BE2C (cell line): ENCODE results near the gene OSMR.

Source experiments
- DNase-seq: peaks from one replicate; pipeline ENCODE4 v3.0.0-alpha.2; 2020
- H3K27me3 ChIP-seq: fragments of 250-450 bp; sonication (Bioruptor Pico); 2 replicates; pipeline ENCODE4 v1.5.1; 2020; ENCODE audit warnings: mild to moderate bottlenecking
- H3K36me3 ChIP-seq: fragments of 250-450 bp; sonication (Bioruptor Pico); 2 replicates; pipeline ENCODE4 v1.5.1; 2020; ENCODE audit warnings: mild to moderate bottlenecking
- H3K4me1 ChIP-seq: fragments of 250-450 bp; sonication (Bioruptor Pico); 2 replicates; pipeline ENCODE4 v1.5.1; 2020
- H3K4me3 ChIP-seq: 2 replicates; pipeline ENCODE4 v1.5.1; 2011; ENCODE audit warnings: low read depth, low read length
- H3K9me3 ChIP-seq: fragments of 250-450 bp; sonication (Bioruptor Pico); 2 replicates; pipeline ENCODE4 v1.5.1; 2020
- TF ChIP-seq, protein P1 (sequence below): IDR thresholded peaks from 2 replicates; pipeline ENCODE4 v1.5.1; 2012; ENCODE audit warnings: mild to moderate bottlenecking, low read depth, low read length

The OSMR gene

DNA sequence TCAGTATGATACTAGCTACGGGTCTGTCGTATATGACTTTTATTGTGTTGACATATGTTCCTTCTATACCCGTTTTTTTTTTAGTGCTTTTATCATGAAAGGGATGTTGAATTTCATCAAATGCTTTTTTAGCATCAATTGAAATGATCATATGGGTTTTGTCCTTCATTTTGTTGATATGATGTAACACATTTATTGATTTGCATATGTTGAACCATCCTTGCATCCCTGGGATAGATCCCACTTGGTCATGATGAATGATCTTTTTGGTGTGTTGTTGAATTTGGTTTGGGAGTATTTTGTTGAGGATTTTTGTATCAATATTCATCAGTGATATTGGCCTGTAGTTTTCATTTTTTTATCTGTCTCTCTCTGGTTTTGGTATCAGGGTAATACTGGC, 50.9 kb downstream of the OSMR start:
- DNase-seq = no peak
- TF ChIP-seq, protein P1, sequence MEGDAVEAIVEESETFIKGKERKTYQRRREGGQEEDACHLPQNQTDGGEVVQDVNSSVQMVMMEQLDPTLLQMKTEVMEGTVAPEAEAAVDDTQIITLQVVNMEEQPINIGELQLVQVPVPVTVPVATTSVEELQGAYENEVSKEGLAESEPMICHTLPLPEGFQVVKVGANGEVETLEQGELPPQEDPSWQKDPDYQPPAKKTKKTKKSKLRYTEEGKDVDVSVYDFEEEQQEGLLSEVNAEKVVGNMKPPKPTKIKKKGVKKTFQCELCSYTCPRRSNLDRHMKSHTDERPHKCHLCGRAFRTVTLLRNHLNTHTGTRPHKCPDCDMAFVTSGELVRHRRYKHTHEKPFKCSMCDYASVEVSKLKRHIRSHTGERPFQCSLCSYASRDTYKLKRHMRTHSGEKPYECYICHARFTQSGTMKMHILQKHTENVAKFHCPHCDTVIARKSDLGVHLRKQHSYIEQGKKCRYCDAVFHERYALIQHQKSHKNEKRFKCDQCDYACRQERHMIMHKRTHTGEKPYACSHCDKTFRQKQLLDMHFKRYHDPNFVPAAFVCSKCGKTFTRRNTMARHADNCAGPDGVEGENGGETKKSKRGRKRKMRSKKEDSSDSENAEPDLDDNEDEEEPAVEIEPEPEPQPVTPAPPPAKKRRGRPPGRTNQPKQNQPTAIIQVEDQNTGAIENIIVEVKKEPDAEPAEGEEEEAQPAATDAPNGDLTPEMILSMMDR = no peak
- H3K9me3 ChIP-seq = no peaks in the 10 kb centered on the region; the same call in 1 of the 2 replicates

DNA sequence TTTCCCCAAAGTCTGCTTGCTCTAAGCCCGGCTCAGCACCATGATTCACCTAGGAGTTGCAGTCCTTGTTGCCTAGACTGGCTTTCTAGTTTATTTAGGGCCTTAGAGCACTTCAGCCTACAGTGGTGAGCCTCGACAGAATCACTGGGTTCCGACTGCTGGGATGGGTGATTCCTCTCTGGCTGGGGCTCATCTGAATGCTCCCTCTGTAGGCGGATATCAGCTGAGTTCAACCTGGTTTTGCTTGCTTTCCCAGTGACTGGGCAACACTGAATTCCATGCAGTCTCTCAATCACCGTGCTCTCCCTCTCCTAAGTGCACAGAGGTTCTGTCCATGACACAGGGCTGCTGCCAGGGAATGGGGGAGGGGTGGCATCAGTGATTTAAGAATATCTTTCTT, 54.1 kb downstream of the OSMR start:
- Histone ChIP-seq H3K36me3 (no peaks in the 10 kb centered on the region), H3K9me3 (no peaks in the 10 kb centered on the region; the same call in 1 of the 2 replicates), H3K27me3 (peaks cover 4% of the 10 kb centered on the region; the same call in 1 of the 2 replicates), H3K4me1 (no peaks in the 10 kb centered on the region), H3K4me3 (no peak overlapping the region)
- TF ChIP-seq, protein P1 = no peak
- no peak for DNase-seq

More for the DNA sequence above, 50.9 kb downstream of the OSMR start:
- Histone ChIP-seq H3K36me3 (no peaks in the 10 kb centered on the region), H3K4me1 (no peaks in the 10 kb centered on the region), H3K4me3 (no peak overlapping the region), H3K27me3 (peaks cover 4% of the 10 kb centered on the region; the same call in 1 of the 2 replicates)

DNA sequence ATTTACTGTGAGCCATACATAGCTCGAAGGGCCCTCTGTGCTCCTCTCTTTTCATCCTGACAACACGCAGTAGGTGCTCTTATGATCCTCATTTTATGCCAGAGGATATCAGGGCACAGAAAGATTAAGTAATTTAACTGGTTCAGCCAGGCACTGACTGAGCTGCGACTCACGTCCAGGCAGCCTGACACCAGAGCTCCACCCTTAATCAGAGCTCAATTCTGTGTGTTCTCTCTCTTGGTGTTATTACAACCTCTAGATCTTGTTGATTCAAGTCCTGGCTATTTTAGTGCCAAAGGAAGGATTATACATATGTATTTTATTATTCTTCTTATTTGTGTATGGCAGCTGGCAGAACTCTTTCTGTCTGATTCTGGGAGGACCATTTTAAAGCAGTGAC, 59.7 kb downstream of the OSMR start:
- H3K4me3 ChIP-seq = no peak overlapping the region
- no peaks in the 10 kb centered on the region for H3K4me1 ChIP-seq
- DNase-seq = no peak
- no peaks in the 10 kb centered on the region for H3K36me3 ChIP-seq
- H3K9me3 ChIP-seq = no peaks in the 10 kb centered on the region; the same call in 1 of the 2 replicates
- H3K27me3 ChIP-seq = peaks cover 9% of the 10 kb centered on the region
- TF ChIP-seq, protein P1 = no peak

DNA sequence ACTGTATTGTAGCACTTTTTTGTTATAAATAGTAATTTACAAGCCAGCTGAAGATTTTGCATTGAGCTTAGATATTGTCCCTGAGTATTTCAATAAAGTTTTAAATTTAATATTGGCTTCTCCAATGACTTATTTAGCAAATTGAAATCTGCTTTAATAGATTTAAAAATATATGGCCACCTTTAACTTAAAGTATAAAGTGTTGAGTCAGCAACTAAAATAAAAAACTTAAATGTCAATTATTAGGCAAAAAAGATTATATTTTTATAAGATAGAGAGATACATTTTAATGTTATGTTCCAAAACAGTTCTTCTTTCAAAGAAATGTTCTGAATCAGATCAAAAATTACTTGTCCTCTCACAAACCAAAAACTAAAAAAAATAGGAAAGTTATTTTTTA, 60.7 kb downstream of the OSMR start:
- H3K36me3 ChIP-seq = no peaks in the 10 kb centered on the region
- H3K27me3 ChIP-seq = peaks cover 11% of the 10 kb centered on the region
- H3K4me1 ChIP-seq = no peaks in the 10 kb centered on the region
- H3K4me3 ChIP-seq = no peak overlapping the region
- TF ChIP-seq, protein P1 = no peak
- no peaks in the 10 kb centered on the region; the same call in 1 of the 2 replicates for H3K9me3 ChIP-seq
- DNase-seq = no peak

DNA sequence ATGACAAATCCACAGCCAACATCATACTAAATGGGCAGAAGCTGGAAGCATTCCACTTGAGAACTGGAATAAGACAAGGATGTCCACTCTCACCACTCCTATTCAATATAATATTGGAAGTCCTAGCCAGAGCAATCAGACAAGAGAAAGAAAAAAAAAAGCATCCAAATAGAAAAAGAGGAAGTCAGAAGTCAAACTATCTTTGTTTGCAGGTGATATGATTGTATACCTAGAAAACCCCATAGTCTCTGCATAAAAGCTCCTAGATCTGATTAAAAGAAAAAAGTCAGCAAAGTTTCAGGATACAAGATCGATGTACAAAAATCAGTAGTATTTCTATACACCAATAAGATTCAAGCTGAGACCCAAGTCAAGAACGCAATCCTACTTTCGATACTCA, 66.1 kb downstream of the OSMR start:
- no peaks in the 10 kb centered on the region for H3K4me1 ChIP-seq
- H3K27me3 ChIP-seq = peaks cover 11% of the 10 kb centered on the region
- no peaks in the 10 kb centered on the region for H3K36me3 ChIP-seq
- H3K4me3 ChIP-seq = no peak overlapping the region
- TF ChIP-seq, protein P1 = no peak
- DNase-seq = no peak
- no peaks in the 10 kb centered on the region; the same call in 1 of the 2 replicates for H3K9me3 ChIP-seq

DNA sequence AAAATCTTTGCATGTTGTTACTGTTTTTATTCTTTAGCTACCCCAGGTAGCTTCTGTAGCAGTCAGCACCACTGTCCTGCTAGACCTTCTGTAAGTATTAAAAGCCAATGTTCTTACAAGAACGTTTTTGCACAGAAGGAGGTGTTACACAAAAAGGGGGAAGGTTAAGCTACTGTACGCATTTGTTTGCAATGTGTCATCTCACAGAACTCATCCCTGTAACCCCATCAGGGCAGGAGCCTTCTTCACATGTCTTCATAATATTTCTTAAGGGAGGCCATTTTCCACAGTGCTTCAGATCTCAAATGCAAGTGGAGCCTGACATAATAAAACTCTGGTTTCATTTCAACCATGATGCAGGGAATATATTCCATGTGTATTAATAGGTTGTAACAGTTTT, 67.9 kb downstream of the OSMR start:
- TF ChIP-seq, protein P1 = no peak
- Histone ChIP-seq H3K27me3 (peaks cover 11% of the 10 kb centered on the region; the same call in 1 of the 2 replicates), H3K9me3 (no peaks in the 10 kb centered on the region; the same call in 1 of the 2 replicates), H3K36me3 (no peaks in the 10 kb centered on the region), H3K4me3 (no peak overlapping the region), H3K4me1 (no peaks in the 10 kb centered on the region)
- DNase-seq = no peak
